GM18907 (cell line): ENCODE results near the gene NBAS.
"Not testable (repeated sequence)": the region's sequence is repeated elsewhere in the genome, so short reads cannot be mapped to it uniquely, and the experiment has no call there.

ENCODE experiments used
- ATAC-seq: cut with Tn5 transposase; IDR thresholded peaks from one replicate; pipeline ENCODE4 v1.9.1; 2021; ENCODE audit warnings: mild to moderate bottlenecking, moderate library complexity; ENCODE audit not compliant: unreplicated experiment

NBAS gene

GRCh38 chr2:15429032-15429431 lies 132.1 kb downstream of the NBAS start:
- ATAC-seq = no peak

GRCh38 chr2:15427987-15428386 lies 133.1 kb downstream of the NBAS start:
- peak; percentile 56 for ATAC-seq

- no peak for ATAC-seq
Observed at GRCh38 chr2:15426606-15427005, 134.5 kb downstream of the NBAS start.

GRCh38 chr2:15425712-15426111 lies 135.4 kb downstream of the NBAS start:
- ATAC-seq = no peak

- no peak for ATAC-seq
Observed at GRCh38 chr2:15421753-15422152, 139.4 kb downstream of the NBAS start.

GRCh38 chr2:15415748-15416147 lies 145.4 kb downstream of the NBAS start:
- ATAC-seq = no peak

GRCh38 chr2:15412779-15413178 lies 148.4 kb downstream of the NBAS start:
- ATAC-seq = no peak

GRCh38 chr2:15412309-15412708 lies 148.8 kb downstream of the NBAS start:
- no peak for ATAC-seq

- ATAC-seq = no peak
Observed at GRCh38 chr2:15410884-15411283, 150.2 kb downstream of the NBAS start.

GRCh38 chr2:15408759-15409158 lies 152.4 kb downstream of the NBAS start:
- ATAC-seq = no peak

GRCh38 chr2:15407666-15408065 lies 153.5 kb downstream of the NBAS start:
- ATAC-seq = no peak

- not testable (repeated sequence) for ATAC-seq
Observed at GRCh38 chr2:15404511-15404910, 156.6 kb downstream of the NBAS start.

- no peak for ATAC-seq
Observed at GRCh38 chr2:15400240-15400826, 160.8 kb downstream of the NBAS start.

- ATAC-seq = no peak
Observed at GRCh38 chr2:15399241-15399640, 161.9 kb downstream of the NBAS start.

GRCh38 chr2:15391751-15392150 lies 169.4 kb downstream of the NBAS start:
- no peak for ATAC-seq

GRCh38 chr2:15389895-15390294 lies 171.2 kb downstream of the NBAS start:
- ATAC-seq = no peak

- no peak for ATAC-seq
Observed at GRCh38 chr2:15389326-15389700, 171.8 kb downstream of the NBAS start.

GRCh38 chr2:15388406-15389325 lies 172.5 kb downstream of the NBAS start:
- no peak for ATAC-seq

- no peak for ATAC-seq
Observed at GRCh38 chr2:15385184-15385583, 175.9 kb downstream of the NBAS start.

GRCh38 chr2:15383695-15384350 lies 177.3 kb downstream of the NBAS start:
- ATAC-seq = no peak

GRCh38 chr2:15378148-15378908 lies 182.8 kb downstream of the NBAS start:
- ATAC-seq = peak; percentile 71
